ENCODE measurements around the gene GPR25. TPM values are rescaled to one million over a fixed set of nuclear protein-coding genes. Genes with fewer than 3 reads are reported as not detected.

The GPR25 gene
- total and polyA plus RNA-seq, 10 of the 15 experiments (the other 5 are each of a cell fraction or from before 2014, with no cell fraction given): not detected

DNA sequence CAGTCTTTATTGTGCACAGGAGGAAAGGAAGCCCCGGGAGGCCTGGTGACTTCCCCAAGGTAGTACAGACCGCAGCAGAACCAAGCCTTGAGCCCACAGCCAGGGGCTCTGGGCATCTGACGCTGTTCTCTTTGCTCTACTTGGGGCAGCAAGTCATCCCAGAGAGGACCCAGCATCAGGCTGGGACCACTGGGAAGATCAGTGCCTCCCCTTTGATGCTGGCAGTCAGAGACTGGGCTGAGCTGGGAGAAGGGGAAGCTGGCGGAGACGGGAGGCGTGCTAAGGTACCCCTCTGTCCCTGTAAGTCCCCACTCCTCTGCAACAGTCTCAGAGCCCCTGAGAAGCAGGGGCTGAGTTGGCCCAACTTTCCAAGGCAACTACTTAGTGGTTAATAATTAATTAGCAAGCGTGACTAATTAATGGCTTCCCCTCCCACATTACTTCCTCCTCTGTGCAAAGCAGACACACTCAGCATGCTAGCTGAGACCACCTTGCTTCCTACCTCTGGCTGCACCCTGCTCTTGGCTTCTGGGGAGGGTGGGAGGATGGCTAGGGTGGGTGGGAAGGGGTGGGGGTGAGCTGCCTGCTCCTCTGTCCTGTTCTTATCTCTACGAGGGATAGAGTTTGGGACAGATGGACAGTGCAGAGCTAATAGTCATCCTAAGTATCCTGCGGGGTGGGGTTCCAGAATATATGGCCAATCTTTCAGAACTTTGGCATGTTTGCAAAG is 23.2 kb downstream of the GPR25 start (continued):
- TF ChIP-seq, protein P1, sequence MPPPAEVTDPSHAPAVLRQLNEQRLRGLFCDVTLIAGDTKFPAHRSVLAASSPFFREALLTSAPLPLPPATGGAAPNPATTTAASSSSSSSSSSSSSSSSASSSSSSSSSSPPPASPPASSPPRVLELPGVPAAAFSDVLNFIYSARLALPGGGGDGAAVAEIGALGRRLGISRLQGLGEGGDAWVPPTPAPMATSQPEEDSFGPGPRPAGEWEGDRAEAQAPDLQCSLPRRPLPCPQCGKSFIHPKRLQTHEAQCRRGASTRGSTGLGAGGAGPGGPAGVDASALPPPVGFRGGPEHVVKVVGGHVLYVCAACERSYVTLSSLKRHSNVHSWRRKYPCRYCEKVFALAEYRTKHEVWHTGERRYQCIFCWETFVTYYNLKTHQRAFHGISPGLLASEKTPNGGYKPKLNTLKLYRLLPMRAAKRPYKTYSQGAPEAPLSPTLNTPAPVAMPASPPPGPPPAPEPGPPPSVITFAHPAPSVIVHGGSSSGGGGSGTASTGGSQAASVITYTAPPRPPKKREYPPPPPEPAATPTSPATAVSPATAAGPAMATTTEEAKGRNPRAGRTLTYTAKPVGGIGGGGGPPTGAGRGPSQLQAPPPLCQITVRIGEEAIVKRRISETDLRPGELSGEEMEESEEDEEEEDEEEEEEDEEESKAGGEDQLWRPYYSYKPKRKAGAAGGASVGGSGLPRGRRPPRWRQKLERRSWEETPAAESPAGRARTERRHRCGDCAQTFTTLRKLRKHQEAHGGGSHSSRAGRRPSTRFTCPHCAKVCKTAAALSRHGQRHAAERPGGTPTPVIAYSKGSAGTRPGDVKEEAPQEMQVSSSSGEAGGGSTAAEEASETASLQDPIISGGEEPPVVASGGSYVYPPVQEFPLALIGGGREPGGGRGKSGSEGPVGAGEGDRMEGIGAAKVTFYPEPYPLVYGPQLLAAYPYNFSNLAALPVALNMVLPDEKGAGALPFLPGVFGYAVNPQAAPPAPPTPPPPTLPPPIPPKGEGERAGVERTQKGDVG (CRISPR knock-in tag; IDR thresholded peaks at IDR 0.05): no peak
- TF ChIP-seq SREBF2 (IDR thresholded peaks at IDR 0.05; ENCODE audit: low read length) (no peak), TAF1 (IDR thresholded peaks at IDR 0.05; ENCODE audit: borderline replicate concordance, low read depth, low read length) (no peak), RAD21 (IDR thresholded peaks at IDR 0.05; ENCODE audit: insufficient read depth, low read depth, low read length) (no peak), BCL11A (IDR thresholded peaks at IDR 0.05; ENCODE audit: low read depth, low read length) (peak; percentile 73; the same call in 1 of the 2 replicates), POLR2AphosphoS2 (IDR thresholded peaks at IDR 0.05; ENCODE audit: low read depth, low read length) (no peak), RELA (IDR thresholded peaks at IDR 0.05; ENCODE audit: borderline replicate concordance, partially characterized antibody) (no peak), GATAD2B (conservative IDR thresholded peaks at IDR 0.05; ENCODE audit: low read depth) (peak; percentile 74), ZNF217 (IDR thresholded peaks at IDR 0.05) (no peak), MYC (IDR thresholded peaks at IDR 0.05; ENCODE audit: insufficient read depth, insufficient read length, insufficient replicate concordance, low read length, severe bottlenecking) (no peak)
- TF ChIP-seq, protein P2, sequence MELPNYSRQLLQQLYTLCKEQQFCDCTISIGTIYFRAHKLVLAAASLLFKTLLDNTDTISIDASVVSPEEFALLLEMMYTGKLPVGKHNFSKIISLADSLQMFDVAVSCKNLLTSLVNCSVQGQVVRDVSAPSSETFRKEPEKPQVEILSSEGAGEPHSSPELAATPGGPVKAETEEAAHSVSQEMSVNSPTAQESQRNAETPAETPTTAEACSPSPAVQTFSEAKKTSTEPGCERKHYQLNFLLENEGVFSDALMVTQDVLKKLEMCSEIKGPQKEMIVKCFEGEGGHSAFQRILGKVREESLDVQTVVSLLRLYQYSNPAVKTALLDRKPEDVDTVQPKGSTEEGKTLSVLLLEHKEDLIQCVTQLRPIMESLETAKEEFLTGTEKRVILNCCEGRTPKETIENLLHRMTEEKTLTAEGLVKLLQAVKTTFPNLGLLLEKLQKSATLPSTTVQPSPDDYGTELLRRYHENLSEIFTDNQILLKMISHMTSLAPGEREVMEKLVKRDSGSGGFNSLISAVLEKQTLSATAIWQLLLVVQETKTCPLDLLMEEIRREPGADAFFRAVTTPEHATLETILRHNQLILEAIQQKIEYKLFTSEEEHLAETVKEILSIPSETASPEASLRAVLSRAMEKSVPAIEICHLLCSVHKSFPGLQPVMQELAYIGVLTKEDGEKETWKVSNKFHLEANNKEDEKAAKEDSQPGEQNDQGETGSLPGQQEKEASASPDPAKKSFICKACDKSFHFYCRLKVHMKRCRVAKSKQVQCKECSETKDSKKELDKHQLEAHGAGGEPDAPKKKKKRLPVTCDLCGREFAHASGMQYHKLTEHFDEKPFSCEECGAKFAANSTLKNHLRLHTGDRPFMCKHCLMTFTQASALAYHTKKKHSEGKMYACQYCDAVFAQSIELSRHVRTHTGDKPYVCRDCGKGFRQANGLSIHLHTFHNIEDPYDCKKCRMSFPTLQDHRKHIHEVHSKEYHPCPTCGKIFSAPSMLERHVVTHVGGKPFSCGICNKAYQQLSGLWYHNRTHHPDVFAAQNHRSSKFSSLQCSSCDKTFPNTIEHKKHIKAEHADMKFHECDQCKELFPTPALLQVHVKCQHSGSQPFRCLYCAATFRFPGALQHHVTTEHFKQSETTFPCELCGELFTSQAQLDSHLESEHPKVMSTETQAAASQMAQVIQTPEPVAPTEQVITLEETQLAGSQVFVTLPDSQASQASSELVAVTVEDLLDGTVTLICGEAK (IDR thresholded peaks at IDR 0.05; ENCODE audit: borderline replicate concordance): no peak
- TF ChIP-seq, protein P3, sequence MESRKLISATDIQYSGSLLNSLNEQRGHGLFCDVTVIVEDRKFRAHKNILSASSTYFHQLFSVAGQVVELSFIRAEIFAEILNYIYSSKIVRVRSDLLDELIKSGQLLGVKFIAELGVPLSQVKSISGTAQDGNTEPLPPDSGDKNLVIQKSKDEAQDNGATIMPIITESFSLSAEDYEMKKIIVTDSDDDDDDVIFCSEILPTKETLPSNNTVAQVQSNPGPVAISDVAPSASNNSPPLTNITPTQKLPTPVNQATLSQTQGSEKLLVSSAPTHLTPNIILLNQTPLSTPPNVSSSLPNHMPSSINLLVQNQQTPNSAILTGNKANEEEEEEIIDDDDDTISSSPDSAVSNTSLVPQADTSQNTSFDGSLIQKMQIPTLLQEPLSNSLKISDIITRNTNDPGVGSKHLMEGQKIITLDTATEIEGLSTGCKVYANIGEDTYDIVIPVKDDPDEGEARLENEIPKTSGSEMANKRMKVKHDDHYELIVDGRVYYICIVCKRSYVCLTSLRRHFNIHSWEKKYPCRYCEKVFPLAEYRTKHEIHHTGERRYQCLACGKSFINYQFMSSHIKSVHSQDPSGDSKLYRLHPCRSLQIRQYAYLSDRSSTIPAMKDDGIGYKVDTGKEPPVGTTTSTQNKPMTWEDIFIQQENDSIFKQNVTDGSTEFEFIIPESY (IDR thresholded peaks at IDR 0.05): no peak
- TF ChIP-seq, protein P4, sequence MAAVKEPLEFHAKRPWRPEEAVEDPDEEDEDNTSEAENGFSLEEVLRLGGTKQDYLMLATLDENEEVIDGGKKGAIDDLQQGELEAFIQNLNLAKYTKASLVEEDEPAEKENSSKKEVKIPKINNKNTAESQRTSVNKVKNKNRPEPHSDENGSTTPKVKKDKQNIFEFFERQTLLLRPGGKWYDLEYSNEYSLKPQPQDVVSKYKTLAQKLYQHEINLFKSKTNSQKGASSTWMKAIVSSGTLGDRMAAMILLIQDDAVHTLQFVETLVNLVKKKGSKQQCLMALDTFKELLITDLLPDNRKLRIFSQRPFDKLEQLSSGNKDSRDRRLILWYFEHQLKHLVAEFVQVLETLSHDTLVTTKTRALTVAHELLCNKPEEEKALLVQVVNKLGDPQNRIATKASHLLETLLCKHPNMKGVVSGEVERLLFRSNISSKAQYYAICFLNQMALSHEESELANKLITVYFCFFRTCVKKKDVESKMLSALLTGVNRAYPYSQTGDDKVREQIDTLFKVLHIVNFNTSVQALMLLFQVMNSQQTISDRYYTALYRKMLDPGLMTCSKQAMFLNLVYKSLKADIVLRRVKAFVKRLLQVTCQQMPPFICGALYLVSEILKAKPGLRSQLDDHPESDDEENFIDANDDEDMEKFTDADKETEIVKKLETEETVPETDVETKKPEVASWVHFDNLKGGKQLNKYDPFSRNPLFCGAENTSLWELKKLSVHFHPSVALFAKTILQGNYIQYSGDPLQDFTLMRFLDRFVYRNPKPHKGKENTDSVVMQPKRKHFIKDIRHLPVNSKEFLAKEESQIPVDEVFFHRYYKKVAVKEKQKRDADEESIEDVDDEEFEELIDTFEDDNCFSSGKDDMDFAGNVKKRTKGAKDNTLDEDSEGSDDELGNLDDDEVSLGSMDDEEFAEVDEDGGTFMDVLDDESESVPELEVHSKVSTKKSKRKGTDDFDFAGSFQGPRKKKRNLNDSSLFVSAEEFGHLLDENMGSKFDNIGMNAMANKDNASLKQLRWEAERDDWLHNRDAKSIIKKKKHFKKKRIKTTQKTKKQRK (IDR thresholded peaks at IDR 0.05; ENCODE audit: low read depth, low read length): no peak
